HL-60/S4 (cell line): Measurements from ENCODE around the gene SLC15A2.
"Not testable (repeated sequence)": the region's sequence is repeated elsewhere in the genome, so short reads cannot be mapped to it uniquely, and the experiment has no call there.

Experiments
- in situ Hi-C: fragments of 300-500 bp; cut with MboI; formaldehyde crosslinking; loops from 2 replicates; pipeline ENCODE4 v1.14.3; 2022; ENCODE audit warnings: low sequenced_read_pairs

The SLC15A2 gene

DNA sequence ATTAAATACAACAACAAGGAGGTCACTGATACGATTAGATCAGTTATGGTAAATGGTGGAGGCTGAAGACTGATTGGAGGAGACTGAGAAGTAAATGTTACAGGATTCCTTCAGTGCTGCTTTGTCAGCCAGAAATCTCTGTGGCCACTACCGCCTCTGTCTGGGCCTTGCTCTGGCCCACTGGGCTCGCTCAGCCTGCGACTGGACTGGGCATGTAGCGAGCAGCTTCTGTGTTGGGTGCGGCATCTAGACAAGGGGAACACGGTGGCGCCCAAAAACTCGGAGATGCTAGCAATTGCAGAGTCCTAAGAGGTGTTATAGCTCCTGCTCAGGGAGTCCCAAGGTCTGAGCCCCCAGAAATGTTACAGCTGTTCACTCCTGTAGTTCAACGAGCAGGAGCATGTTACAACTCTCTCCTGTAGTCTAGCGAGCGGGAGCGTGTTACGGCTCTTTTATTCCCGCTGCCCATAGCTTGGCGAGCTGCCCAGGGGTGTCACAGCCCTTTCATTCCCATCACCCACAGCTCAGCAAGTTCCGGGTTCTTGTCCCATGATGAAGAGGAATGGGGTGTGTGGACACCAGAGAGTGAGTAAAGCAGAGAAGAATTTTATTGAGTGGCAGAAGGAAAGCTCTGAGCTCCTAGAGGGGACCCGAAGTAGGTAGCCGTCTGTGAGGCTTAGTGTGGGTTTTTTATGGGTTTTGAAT is 24.7 kb downstream of the SLC15A2 start:
- in situ Hi-C loops, result no loop called here

DNA sequence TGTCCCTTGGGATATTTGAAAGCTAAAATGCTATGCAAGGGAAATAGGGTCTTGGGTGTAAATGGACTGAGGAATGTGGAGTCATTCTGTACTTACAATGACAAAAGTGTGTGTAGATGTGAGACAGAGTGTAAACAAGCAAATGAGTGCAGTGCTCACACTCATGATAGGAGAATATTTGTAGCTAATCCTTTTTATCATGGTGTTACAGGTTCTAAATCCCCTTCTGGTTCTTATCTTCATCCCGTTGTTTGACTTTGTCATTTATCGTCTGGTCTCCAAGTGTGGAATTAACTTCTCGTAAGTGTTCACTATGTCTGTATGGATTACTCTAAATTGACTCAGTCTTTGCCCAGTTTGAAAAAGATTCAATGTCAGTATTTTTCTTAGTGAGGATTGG is 30.5 kb downstream of the SLC15A2 start:
- in situ Hi-C loops, result no loop called here

DNA sequence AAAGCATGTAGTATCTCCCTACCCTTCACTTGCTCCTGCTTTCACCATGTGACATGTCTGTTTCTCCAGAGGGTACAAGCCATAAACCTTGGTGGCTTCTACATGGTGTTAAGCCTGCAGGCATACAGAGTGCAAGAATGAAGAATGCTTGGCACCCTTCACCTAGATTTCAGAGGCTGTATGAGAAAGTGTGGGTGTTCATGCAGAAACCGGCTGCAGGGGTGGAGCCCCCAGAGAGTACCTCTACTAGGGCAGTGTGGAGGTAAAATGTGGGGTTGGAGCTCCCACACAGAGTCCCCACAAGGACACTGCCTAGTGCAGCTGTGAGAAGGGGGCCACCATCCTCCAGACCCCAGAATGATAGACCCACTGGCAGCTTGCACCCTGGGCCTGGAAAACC is 32.2 kb downstream of the SLC15A2 start:
- in situ Hi-C loops, result no loop called here

DNA sequence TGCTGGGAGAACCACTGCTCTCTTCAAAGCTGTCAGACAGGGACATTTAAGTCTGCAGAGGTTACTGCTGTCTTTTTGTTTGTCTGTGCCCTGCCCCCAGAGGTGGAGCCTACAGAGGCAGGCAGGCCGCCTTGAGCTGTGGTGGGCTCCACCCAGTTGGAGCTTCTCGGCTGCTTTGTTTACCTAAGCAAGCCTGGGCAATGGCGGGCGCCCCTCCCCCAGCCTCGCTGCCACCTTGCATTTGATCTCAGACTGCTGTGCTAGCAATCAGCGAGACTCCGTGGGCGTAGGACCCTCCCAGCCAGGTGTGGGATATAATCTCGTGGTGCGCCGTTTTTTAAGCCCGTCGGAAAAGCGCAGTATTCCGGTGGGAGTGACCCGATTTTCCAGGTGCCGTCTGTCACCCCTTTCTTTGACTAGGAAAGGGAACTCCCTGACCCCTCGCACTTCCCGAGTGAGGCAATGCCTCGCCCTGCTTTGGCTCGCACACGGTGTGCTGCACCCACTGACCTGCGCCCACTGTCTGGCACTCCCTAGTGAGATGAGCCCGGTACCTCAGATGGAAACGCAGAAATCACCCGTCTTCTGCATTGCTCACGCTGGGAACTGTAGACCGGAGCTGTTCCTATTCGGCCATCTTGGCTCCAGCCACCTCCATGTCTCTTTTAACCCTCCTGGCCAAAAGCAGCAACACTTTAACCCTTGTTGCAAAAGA is 44.1 kb downstream of the SLC15A2 start:
- in situ Hi-C loops, result not testable (repeated sequence)

DNA sequence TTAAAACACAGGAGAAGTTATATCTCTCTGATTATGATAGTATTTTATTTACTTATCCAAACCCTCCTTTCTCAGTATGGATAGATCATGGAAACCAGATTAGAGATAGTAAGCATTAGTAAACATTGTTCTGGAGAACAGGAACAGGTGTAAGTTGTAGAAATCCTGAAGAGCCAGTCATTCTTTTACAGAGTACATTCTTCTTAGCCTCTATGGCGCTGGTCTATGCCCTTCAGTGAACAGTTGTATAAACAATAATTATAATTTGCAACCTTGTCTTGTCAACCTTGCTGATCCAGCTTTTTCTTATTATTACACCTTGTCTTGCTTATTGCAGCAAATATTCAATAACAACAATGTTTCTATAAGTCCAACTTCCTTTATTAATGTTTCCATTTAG is 47.4 kb downstream of the SLC15A2 start:
- in situ Hi-C loops, result no loop called here

DNA sequence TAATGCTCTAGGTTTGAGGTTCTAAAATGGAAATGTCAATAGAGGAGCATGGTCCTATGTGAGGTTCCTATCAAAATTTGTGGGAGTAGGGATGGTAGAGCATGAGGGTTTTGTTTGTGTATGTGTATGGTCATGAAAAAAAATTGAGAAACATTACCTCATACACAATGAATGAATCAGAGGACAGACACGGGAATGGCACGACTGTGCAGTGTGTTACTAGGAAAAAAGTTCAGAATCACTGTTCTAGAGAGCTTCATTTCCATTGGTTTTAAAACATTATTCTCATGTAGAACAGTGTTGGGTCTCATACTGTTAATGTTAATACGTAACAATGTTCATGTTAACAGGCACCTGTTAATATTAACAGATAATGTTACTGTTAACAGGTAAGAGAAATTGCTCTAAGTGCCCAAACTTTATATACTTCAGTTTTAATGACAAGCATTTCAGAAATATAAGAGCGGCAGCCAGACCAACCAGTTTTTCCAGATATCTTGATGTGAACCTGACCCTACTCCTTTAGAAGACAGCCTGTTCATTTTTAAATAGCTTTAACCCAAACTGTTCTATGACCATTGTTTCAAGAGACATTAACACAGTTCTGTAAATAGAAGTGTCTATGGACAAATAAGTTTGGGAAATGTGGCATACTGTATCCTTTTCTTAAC is 48.0 kb downstream of the SLC15A2 start:
- in situ Hi-C loops, result no loop called here

DNA sequence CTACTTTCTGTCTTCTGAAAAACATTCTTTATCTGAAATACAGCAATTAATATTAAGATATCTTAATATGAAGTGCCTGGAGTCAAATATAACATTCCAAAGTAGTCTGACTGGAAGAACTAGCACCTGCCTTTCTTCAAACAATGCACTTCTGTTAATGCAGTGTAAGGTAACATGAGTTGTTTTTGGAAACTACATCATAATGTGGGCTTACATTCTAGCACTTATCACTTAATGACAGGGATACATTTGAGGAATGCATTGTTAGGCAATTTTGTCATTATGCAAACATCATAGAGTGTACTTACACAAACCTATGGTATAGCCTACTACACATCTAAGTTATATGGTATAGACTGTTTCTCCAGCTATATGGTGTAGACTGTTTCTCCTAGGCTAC is 49.2 kb downstream of the SLC15A2 start:
- in situ Hi-C loops, result no loop called here

DNA sequence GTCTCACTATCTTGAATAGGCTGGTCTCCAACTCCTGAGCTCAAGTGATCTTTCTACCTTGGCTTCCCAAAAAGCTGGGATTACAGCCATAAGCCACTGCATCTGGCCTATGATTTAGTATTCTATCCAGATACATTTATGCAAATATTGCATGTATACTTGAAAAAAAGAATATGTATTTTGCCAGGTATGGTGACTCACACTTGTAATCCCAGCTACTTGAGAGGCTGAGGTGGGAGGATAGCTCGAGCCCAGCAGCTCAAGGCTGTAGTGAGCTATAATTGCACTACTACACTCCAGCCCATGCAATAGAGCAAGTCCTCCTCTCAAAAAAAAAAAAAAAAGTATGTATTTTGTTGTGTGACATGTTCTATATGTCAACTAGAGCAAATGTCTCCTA is 54.4 kb downstream of the SLC15A2 start:
- in situ Hi-C loops, result no loop called here

DNA sequence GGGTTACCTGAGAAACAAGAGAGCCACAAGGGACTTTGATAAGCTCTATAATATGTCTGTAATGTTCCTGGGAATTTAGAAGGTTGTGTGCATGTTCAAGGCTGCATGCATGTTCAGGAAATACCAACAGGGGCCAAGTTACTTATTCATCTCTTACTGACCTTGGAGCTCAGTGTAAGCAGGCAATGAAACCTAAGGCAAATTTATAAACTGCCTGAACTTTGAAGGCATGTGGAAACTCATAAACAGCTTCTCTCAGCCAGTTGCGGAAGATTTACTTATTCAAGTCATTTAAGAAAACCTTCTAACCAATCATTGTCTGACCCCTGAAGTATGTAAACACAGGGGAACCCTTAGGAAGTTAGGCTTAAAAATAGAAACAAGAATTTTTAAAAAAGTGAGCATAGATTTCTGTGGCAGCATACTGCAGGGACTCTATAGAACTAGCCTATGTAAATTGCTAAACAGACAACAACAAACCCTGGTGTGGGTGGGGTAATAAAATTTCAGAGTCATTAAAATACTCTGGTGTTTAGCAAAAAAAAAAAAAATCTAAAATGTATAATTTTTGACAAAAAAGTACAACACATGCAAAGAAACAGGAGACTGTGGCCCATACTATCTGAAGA is 57.2 kb downstream of the SLC15A2 start:
- in situ Hi-C loops, result no loop called here

DNA sequence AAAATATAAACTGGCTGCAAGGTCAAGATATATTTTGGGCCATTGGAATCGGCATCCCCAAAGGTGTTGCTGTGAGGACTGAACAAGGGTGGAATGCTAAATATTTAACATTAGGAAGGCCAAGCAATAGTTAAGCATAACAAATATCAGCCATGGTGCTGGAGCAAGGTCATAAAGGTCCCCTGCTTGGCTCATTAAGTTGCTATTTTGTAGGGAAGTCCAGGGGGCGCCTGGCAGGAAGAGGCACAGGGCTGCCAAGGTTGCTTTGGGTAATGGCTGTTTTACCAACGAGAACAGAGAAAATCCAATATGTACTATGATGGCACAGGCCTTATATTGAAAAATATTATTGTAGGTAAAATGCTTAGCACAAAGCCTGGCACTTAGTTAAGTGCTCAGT is 62.2 kb downstream of the SLC15A2 start:
- in situ Hi-C loops, result no loop called here

DNA sequence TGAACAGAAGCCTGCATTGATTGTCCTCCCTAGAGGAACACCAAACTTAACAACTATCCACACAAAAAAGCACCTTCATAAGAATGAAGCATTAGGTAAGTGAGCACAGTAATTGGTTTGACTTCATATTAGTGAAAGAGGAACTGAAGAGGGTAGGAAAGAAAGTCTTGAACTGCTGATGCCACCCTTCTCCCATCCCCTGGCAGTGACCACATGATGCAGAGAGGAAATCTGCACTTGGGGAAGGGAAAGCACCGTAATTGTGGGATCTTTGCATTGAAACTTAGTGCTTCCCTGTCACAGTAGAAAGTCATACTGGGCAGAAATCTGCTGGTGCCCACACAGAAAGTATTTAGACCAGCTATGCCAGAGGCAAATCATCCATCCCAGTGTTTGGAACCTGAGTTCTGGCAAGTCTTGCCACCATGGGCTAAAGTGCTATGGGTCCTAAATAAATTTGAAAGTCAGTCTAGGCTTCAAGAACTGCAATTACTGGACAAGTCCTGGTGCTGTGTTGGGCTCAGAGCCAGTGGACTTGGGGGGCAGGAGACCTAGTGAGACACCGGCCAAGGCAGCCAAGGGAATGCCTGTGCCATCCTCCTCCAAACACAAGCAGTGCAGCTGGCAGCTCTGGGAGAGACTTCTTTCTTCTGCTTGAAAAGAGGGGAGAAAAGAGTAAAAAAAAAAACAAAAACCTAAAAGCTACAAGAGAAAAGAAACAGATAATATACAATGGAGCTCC is 63.6 kb downstream of the SLC15A2 start:
- in situ Hi-C loops, result no loop called here

DNA sequence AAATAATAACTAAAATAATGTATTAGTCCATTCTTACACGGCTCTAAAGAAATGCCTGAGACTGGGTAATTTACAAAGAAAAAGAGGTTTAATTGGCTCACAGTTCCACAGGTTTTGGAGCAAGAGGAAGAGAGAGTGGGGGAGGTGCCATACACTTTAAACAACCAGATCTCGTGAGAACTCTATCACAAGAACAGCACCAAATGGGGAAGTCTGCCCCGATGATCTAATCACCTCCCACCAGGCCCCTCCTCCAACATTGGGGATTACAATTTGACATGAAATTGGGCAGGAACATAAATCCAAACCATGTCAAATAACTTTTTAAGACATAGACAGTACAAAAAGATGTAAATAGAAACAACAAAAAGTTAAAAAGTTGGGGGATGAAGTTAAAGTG is 64.6 kb downstream of the SLC15A2 start:
- in situ Hi-C loops, result no loop called here

DNA sequence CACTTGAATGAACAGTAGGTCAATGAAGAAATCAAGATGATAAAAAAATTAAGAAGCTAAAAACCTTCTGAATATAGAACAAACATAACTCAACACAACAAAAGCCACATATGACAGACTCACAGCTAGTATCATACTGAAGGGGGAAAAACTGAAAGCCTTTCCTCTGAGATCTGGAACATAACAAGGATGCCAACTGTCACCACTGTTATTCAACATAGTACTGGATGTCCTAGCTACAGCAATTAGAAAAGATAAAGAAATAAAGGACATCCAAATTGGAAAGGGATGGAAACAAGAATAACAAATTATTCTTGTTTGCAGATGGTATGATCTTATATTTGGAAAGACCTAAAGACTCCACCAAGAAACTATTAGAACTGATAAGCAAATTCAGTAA is 67.1 kb downstream of the SLC15A2 start:
- in situ Hi-C loops, result no loop called here

DNA sequence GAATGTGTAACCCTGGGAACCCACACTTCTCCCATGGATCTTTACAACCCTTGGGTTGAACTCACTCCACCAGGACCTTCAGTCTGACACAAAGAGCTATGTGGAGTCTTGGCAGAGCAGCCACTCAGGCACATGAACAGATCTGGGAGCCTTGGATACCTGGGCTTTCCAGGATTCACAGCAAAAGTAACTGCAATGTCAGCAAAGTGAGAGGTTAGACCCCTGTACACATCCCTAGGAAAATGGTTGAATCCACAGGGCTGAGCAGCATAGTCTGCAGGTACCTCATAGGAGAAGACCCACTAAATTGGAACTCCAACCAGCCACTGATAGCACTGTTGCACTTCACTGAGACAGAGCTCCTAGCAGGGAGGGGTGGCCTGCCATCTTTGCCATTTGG is 68.2 kb downstream of the SLC15A2 start:
- in situ Hi-C loops, result no loop called here

DNA sequence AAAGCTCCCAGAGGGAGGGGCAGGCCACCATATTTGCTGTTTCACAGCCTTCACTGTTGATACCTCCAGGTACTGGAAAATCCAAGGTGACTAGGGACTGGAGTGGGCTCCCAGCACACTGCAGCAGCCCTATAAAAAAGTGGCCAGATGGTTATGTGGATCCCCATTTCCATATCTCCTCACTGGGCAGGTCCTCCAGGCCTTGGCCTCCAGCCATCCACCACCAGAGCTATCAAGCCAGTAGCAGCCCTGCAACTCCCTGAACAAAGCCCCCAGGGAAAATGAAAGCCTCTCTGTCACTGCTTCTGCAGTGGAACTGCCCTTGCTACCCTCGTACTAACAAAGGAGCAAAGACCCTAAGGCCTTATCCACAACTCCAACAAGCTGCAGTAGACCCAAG is 69.4 kb downstream of the SLC15A2 start:
- in situ Hi-C loops, result no loop called here

DNA sequence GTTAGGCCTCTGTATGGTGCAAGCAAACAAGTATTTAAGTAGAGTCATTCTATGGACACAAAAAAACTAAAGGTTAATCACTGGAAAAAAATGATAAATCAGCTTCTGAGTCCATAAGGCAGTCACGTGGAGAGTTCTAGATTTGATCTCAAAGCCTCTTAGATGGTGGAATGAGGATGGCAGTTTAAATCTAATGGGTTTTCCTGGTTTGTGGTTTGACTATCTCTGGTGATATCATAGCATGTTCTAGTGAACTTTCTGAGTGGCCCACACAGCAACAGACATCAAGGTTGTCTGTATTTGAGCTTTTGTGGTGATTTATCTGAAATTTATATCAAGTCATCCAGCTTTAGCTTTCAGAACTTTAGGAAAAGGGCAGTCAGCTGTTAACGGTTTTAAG is 75.4 kb downstream of the SLC15A2 start:
- in situ Hi-C loops, result no loop called here

DNA sequence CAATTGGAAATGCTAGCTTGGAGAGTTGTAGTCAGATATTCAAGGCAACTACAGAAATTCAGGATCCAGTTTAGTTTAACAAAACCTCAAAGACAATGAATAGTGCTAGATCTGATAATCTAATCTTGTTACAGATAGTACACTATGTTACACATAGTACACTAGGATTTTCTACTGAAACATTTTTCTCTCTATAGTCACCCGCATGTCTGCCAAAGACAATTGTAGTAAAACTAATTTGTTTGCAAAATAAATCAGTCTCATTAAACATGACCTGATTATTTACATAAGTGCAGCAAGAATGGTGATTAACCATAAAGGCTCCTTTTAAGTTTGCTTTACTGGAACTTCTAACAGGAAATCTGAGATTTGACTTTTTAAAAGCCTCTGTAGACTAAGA is 75.8 kb downstream of the SLC15A2 start:
- in situ Hi-C loops, result no loop called here

DNA sequence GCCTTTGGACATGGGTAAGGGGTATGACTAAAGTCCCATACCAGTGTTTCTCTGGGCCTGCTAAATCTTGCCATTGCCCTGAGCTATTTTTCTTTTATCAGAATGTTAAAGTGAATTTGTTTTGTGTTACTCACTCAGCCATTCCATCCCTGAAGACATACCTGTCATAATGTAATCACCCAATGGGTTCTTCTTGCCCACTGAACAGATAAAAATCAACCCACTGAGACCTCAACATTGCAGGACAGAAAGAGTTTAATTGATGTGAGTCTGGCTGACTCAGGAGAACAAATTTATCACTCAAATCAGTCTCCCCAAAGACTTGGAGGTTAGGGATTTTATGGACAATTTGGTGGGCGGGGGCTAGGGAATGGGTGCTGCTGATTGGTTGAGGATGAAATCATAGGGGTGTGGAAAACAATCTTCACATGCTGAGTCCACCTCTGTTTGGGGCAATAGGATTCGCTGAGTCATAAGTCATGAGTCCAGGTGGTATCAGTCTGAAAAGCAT is 80.5 kb downstream of the SLC15A2 start:
- in situ Hi-C loops, result no loop called here

DNA sequence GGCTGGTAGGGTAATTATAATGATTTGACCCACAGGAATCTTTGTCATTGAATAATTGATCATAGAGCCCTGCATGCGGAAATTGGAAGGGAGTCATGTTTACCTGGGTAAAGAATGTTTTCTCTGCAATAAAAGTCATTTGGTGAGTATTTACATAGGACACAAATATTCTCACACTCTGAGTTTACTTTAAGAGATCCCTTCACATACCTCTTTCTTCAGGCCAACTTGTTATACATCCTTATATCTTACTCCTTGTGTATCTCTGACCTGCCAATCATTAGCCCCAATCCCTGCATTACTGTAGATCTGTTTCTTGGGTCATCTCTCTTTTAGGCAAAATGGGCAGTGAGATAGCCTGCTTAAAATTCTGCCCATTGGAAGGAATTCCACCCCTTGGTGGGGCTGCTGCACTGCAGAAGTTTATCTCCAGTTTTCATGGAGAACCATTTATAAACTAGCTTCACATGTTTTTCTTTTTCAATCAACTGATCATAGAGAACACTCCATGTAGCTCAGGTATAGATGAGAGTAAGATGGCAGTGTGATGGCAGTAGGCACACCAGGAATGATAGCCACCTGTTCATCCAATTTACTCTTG is 81.6 kb downstream of the SLC15A2 start:
- in situ Hi-C loops, result no loop called here

DNA sequence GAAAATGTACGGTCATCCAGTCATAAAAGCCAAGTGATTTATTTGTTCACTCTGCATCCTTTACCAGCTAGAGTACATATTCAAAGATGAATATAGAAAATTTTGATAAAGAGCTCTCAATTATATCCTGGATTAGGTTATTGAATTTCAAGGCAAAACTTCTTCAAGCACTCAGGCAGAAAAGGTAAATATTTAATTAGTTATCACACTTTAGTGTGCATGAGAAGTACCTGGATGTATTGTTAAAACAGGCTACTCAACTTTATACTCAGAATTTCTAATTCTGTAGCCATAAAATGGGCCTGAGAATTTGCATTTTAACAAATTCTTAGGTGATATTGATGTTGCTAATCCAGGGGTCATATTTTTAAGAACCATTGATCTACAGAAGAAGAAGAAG is 82.5 kb downstream of the SLC15A2 start:
- in situ Hi-C loops, result no loop called here
